ACC112 (cell line): ENCODE results near the gene DUSP2.
"Not testable (repeated sequence)": the region's sequence is repeated elsewhere in the genome, so short reads cannot be mapped to it uniquely, and the experiment has no call there.

Experiments
- H2AFZ ChIP-seq: fragments of 200-600 bp; sonication (generic); one replicate; pipeline ENCODE4 v1.6.0; 2017; ENCODE audit warnings: antibody characterized with exemption, low read length; ENCODE audit not compliant: unreplicated experiment
- H3K27ac ChIP-seq: fragments of 200-600 bp; sonication (generic); 2 replicates; pipeline ENCODE4 v1.5.1; 2014; ENCODE audit warnings: low read depth, mild to moderate bottlenecking, antibody characterized with exemption, low read length, moderate library complexity
- H3K27me3 ChIP-seq: fragments of 200-600 bp; sonication (generic); 2 replicates; pipeline ENCODE4 v1.6.1; 2014; ENCODE audit warnings: mild to moderate bottlenecking, antibody characterized with exemption, low read length, moderate library complexity, mixed read lengths; ENCODE audit not compliant: insufficient read depth
- H3K36me3 ChIP-seq: fragments of 200-600 bp; sonication (generic); 2 replicates; pipeline ENCODE4 v1.6.1; 2016; ENCODE audit warnings: mild to moderate bottlenecking, antibody characterized with exemption, low read length, moderate library complexity, mixed read lengths; ENCODE audit not compliant: insufficient read depth
- H3K4me1 ChIP-seq: fragments of 200-600 bp; sonication (generic); one replicate; pipeline ENCODE4 v1.6.1; 2016; ENCODE audit warnings: low read length, mixed read lengths; ENCODE audit not compliant: insufficient read depth, unreplicated experiment, control insufficient read depth
- H3K4me3 ChIP-seq: fragments of 200-600 bp; sonication (generic); 2 replicates; pipeline ENCODE4 v1.5.1; 2014; ENCODE audit warnings: mild to moderate bottlenecking, low read depth, low read length
- H3K79me2 ChIP-seq: fragments of 200-600 bp; sonication (generic); one replicate; pipeline ENCODE4 v1.6.0; 2016; ENCODE audit warnings: low read length; ENCODE audit not compliant: control insufficient read depth, unreplicated experiment, insufficient read depth

The DUSP2 gene

DNA sequence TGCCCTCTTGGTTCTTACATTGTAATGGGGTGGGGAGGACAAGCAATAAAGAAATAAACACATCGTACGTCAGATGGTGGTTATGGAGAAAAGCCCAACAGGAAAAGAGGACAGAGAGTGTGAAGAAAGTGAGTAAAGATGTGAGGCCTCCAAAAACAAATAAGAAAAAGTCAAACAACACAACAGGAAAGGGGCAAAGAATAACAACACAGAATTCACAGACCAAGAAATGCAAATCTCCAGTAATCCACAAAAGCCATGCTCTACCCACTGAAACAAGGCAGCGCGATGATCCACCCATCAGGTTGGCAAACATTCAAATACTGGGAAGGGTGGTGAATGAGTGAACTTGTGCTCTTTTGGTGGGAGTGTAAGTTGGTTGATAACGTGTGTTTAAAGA is 16.7 kb upstream of the DUSP2 start:
- H3K27ac ChIP-seq, result no peak overlapping the region
- H3K27me3 ChIP-seq, result peaks cover 3% of the 10 kb centered on the region; the same call in 1 of the 2 replicates
- no peaks in the 10 kb centered on the region for H3K36me3 ChIP-seq
- no peaks in the 10 kb centered on the region for H3K79me2 ChIP-seq
- H3K4me1 ChIP-seq, result no peaks in the 10 kb centered on the region
- no peak overlapping the region for H2AFZ ChIP-seq
- no peak overlapping the region for H3K4me3 ChIP-seq

DNA sequence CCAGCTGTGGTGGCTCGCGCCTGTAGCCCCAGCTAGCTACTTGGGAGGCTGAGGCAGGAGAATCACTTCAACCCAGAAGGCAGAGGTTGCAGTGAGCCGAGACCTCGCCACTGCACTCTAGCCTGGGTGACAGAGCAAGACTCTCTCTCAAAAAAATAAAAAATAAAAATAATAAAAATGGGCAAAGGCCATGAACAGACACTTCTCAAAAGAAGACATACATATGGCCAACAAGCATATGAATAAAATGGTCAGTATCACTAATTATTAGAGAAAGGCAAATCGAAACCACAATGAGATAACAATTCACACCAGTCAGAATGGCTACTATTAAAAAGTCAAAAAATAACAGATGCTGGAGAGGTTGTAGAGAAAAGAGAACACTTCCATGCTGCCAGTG is 15.1 kb upstream of the DUSP2 start:
- not testable (repeated sequence) for H3K4me3 ChIP-seq, H3K4me1 ChIP-seq, H3K27me3 ChIP-seq

DNA sequence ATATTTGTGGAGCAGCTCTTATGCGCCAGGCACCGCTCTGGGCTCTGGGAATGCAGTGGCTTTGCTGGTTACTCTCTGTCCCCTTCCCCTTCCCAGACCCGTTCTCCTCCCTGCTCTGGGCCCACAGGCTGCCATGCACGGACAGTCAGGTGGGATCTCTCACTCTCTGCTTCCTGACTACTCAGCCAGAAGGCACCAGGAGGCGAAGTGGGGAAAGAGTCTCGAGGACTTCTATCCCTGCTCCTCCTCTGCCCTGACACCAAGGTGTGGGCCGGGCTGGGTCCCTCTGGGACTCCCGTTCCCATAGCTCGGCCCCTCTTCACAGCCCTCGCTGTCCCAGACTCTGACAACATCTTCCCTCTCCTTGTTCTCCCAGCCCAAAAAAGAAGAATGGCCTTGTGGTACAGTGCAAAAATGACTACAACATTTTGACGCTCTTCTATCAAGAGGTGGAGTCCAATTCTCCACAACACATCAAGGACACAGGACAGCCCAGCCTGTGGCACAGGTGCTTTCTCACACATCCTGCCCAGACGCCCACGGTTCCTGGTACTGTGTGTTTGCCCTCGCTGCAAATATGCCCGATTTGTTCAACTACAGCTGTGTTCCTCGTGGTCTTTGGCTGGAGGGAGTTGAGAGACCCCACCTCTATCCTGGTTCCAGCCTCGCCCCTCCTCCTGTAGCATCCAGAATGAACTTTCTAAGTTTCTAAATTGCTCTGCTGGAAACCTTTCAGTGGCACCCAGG is 14.0 kb upstream of the DUSP2 start:
- peaks cover 3% of the 10 kb centered on the region; the same call in 1 of the 2 replicates for H3K27me3 ChIP-seq
- H3K27ac ChIP-seq, result no peak overlapping the region
- H2AFZ ChIP-seq, result no peak overlapping the region
- no peaks in the 10 kb centered on the region for H3K4me1 ChIP-seq
- no peak overlapping the region for H3K4me3 ChIP-seq
- no peaks in the 10 kb centered on the region for H3K79me2 ChIP-seq
- no peaks in the 10 kb centered on the region for H3K36me3 ChIP-seq

More for the DNA sequence above, 15.1 kb upstream of the DUSP2 start:
- not testable (repeated sequence) for H3K36me3 ChIP-seq, H3K79me2 ChIP-seq, H2AFZ ChIP-seq, H3K27ac ChIP-seq

DNA sequence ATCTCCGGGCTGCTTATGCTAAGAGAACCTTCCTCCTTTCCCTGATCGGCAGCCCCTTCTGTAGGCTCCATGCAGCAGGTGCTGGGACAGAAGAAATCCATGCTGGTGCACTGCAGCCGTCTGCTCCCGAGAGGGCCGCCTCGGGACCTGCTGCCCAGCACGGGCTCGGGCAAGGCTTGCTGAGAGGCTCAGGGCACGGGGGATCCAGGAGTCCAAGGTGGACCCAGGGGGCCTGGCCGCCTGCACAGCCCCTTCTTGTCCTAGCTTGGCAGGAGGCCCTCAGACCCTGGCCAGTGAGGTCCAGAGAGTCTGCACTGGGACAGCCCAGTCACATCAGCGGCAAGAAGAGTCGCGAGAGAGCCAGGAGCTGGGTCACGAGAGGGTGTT is 13.3 kb upstream of the DUSP2 start:
- Histone ChIP-seq H2AFZ (no peak overlapping the region), H3K27ac (no peak overlapping the region), H3K36me3 (no peaks in the 10 kb centered on the region), H3K27me3 (peaks cover 3% of the 10 kb centered on the region; the same call in 1 of the 2 replicates), H3K79me2 (no peaks in the 10 kb centered on the region), H3K4me1 (no peaks in the 10 kb centered on the region), H3K4me3 (no peak overlapping the region)

DNA sequence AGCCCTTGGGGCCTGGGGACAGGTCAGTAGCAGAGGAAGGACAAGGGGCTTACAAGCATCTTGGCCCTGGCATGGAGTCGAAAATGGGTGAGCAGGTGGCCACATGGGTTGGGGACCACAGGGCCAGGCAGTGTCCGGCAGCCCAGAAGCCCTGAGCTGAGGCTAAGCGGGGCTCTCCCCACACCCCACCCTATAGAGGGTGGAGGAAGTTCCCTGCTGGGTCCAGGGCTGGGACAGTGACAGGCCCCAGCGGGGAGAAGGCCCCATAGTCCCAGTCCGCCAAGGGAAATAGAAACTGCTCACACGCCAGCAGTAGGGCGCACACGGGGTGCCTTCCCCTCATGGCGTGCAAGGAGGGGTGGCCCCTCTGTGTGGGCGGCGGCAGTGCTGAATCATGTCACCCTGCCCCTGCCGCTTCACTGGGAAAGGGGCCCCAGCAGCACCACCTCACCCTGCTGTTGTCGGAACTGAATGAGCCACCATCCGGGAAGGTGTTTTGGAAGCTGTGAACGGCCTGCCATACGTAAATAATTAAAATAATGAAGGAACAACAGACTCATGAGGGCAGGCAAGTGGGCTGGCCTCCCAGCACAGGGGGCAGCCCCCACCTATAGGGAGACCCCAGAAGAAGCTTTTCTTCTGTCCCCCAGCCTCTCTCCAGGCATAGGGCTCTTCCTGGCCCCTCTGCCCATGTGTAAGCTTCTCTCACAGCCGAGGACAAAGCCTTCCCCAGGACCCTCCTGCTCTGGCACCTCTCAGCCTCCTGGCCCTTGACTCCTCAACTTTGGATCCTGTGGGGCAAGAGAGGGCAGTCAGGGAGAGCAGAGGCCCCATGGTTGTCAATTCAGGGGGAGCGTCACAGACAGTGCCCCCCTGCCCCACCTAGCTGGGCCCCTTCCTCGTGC is 12.7 kb upstream of the DUSP2 start:
- Histone ChIP-seq H3K27ac (no peak overlapping the region), H2AFZ (no peak overlapping the region), H3K79me2 (no peaks in the 10 kb centered on the region), H3K27me3 (peaks cover 3% of the 10 kb centered on the region; the same call in 1 of the 2 replicates), H3K36me3 (no peaks in the 10 kb centered on the region), H3K4me1 (no peaks in the 10 kb centered on the region), H3K4me3 (no peak overlapping the region)

DNA sequence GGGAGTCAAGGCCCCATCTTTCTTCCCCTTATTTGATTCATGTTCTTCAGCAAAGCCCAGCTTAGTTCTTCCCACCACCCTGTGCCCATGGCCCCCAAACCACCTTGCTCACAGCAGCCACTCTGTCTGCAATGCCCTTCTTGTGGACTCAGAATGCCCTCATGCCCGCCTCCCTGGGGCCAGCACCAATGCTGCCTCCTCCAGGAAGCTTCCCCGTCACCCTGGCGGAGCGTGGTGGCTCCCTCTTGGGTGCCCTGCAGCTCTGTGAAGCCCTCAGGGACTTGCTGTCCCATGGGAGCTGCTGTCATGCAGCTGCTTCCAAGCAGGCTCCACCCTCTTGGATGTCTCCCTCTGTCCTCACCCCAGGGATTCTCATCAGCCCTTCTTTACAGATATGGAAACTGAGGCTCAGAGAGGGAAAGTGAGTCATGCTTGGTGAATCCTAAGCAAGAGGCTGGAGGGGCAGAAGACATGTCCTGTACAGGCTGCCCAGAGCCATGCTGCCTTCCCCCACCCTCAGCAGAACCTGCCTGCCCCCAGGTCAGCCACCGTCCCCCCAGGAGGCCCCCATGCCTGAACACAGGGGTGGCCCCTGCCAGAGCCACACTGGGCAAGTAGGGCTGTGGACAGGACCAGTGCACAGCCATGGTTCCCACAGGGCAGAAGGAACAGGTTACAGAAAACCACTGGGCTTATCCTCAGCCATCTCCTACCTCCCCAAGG is 11.8 kb upstream of the DUSP2 start:
- Histone ChIP-seq H3K4me3 (no peak overlapping the region), H3K4me1 (no peaks in the 10 kb centered on the region)

DNA sequence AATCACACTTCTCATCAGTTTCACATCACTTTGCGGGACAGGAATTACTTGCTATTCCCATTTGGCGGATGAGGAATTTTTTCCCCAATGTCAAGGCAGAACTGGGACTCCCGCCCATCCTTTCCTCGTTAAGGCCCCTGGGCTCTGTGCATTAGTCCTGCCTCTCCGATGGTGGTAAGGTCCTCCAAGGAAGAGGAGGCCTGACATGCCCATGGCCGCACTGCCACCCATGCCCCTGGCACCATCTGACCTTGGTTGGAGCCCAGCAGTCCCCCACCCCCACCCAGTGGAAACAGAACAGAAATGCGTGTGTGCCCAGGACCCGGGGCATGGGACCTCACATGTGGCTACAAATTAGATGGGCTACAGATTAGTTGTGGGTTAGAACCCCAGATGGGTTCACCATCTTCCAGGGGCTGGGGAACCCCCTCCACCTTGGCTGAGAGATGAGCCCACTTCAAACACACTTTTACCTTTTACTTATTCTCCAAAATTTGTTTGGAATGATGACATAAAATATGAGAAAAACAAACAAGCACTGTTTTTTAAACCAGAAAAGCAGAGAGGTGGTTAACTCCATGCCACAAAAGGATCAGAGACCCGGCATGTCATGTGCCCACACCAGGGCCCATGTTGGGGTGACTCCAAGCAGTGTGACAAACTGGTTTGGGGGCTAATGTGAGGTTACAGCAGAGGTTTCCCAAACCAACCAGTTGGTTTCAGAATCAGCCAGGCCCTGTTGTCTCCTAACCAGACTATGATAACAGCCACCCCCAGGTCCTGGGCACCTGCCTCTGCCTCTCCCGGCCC is 11.0 kb upstream of the DUSP2 start:
- H3K27ac ChIP-seq, result no peak overlapping the region
- no peaks in the 10 kb centered on the region for H3K4me1 ChIP-seq
- H2AFZ ChIP-seq, result no peak overlapping the region
- H3K36me3 ChIP-seq, result no peaks in the 10 kb centered on the region
- no peaks in the 10 kb centered on the region for H3K79me2 ChIP-seq
- peaks cover 3% of the 10 kb centered on the region; the same call in 1 of the 2 replicates for H3K27me3 ChIP-seq
- H3K4me3 ChIP-seq, result no peak overlapping the region

More for the DNA sequence above, 11.8 kb upstream of the DUSP2 start:
- Histone ChIP-seq H3K79me2 (no peaks in the 10 kb centered on the region), H3K27ac (no peak overlapping the region), H3K27me3 (peaks cover 3% of the 10 kb centered on the region; the same call in 1 of the 2 replicates), H2AFZ (no peak overlapping the region), H3K36me3 (no peaks in the 10 kb centered on the region)

DNA sequence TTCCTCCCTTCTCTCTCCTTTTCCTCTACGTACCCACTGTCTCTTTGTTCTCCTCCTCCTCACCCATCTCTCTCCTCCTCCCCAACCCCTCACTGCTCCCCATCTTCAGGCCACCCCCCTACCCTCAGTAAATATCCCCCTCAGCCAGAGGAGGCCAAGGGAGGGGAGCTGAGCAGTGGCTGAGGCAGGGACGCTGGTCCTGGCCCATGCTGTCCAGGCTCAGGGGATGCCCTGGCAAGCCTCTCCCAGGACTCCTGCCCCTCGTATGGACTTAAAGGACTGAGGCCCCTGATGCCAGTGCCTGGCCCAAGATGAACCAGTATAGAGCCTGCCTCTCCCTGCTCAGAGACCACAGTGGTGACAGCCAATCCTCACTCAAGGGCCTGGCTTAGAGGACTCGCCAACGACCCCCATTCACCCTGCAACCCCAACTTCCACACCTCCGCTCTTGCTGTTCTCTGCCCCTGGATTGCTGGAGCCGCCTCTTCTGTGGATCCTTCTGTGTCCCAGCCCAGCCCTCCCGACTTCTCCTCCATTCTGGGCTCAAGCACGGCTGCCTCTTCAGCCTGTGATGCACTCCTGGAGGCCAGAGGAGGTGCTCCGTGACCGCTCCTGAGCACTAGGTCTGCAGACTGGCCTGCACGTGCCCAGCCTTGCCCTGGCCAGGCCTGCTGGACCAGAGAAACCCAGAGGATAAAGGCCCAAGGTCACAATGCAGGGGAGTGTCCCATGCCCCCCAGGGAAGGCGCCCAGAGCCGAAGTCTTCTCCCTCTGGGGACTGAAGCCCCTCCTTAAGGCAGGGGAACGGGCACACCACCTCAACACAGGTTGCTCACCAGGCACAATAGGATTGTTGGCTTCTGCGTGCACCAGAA is 9.5 kb upstream of the DUSP2 start:
- H3K79me2 ChIP-seq, result no peaks in the 10 kb centered on the region
- no peak overlapping the region for H3K27ac ChIP-seq
- H3K4me1 ChIP-seq, result no peaks in the 10 kb centered on the region
- no peak overlapping the region for H2AFZ ChIP-seq
- H3K27me3 ChIP-seq, result peaks cover 3% of the 10 kb centered on the region; the same call in 1 of the 2 replicates
- H3K4me3 ChIP-seq, result no peak overlapping the region
- H3K36me3 ChIP-seq, result no peaks in the 10 kb centered on the region

DNA sequence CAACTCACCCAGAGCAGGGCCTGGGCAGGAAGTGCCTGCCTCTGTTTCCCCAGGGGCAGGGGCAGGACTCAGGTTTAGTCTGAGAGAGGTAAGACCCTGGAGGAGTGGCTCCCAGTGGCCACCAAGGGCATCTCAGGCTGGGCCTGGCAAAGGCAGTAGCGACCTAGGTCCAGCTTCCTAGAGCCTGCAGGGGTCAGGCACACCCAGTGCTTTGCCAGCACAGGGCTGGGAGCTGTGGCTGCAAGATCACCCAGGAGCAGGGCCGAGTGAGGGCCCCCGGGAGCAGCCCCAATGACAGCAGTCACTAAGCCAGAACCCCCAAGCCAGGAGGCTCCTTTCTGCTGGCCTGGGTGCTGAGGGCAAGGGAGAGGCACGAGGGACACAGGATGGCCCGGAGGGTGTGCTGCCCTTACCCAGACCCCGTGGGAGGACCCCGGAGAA is 8.8 kb upstream of the DUSP2 start:
- no peak overlapping the region for H3K4me3 ChIP-seq
- peaks cover 3% of the 10 kb centered on the region; the same call in 1 of the 2 replicates for H3K27me3 ChIP-seq
- no peaks in the 10 kb centered on the region for H3K4me1 ChIP-seq
- H2AFZ ChIP-seq, result no peak overlapping the region
- H3K27ac ChIP-seq, result no peak overlapping the region
- H3K79me2 ChIP-seq, result no peaks in the 10 kb centered on the region
- H3K36me3 ChIP-seq, result no peaks in the 10 kb centered on the region
